CD4-positive, alpha-beta T cell treated with Interleukin-6 at 100 ng/mL for 8 hours (primary cell): ENCODE data around the gene RABGAP1L.
"Not testable (repeated sequence)": the region's sequence is repeated elsewhere in the genome, so short reads cannot be mapped to it uniquely, and the experiment has no call there.

Source experiments
- DNase-seq: peaks from one replicate; pipeline ENCODE4 v3.0.0-alpha.2; 2020; ENCODE audit warnings: mixed read lengths, low spot score

Gene RABGAP1L

DNA sequence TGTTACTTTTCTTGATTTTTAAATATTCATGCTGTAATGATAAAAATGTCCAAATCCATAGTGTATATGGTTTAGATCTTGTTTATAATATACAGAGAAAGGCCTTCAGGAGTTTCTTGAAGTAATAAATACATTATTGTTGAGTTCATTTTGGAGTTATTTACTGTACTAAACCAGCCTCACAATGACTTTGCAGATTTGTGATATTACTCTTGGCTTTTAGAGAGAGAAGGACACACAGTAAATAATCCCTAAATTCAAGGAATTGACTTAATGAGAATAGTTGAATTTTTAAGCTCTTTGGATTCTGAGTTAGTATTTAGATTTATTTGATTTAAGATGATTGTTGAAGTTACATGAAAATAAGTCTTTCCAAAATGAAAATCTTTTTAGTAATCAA is 38.9 kb downstream of the RABGAP1L start:
- DNase-seq = no peak

- DNase-seq = no peak
Measured at GRCh38 chr1:174200746-174201145, 41.4 kb downstream of the RABGAP1L start.

- DNase-seq = peak; percentile 25
Measured at GRCh38 chr1:174204697-174205308, 45.5 kb downstream of the RABGAP1L start.

GRCh38 chr1:174206148-174206836 is 47.0 kb downstream of the RABGAP1L start:
- DNase-seq = peak; percentile 11

GRCh38 chr1:174209347-174210187 is 50.2 kb downstream of the RABGAP1L start:
- no peak for DNase-seq

DNA sequence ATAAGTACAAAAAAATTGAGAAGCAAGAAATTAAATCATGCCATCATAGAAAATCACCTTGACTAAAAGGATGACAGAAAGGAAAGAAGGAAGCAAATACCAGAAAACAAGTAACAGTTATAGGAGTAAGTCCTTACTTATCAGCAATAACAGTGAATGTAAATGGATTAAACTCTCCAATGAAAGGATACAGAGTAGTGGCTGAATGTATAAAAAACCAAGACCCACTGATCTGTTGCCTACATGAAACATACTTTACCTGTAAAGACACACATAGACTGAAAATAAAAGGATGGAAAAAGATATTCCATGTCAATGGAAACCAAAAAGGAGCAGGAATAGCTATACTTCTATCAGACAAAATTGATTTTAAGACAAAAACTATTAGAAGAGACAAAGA is 52.2 kb downstream of the RABGAP1L start:
- no peak for DNase-seq

DNA sequence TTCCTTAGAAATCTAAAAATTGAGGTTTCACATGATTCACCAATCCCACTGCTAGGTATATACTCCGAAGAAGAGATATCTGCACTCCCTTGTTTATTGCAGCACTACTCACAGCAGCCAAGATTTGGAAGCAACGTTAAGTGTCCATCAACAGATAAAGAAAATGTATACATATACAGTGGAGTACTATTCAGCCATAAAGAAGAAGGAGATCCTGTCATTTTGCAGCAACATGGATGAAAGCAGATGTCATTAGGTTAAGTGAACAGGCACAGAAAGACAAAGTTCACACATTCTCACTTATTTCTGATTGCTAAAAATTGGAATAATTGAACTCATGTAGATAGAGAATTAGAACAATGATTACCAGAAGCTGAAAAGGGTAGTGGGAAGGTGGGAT is 56.4 kb downstream of the RABGAP1L start:
- no peak for DNase-seq

DNA sequence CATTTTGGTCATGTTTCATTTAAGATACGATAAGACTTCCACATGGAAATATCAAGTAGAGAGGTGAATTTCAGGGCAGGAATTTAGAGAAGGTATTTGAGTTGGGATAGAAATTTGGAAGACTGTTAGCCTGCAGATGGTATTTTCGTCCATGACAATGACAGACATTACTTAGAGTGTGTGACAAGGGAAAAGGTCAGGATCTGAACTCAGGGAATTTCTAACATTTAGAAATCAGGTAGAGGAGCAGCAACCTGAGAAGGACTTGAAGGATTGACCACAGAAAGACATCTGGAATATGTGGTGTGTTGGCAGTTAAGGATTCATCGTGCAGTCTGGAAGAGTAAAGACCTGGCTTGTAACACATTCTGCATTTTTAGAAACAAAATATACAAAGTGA is 57.9 kb downstream of the RABGAP1L start:
- no peak for DNase-seq

GRCh38 chr1:174217787-174218574 is 58.7 kb downstream of the RABGAP1L start:
- peak; percentile 20 for DNase-seq

DNA sequence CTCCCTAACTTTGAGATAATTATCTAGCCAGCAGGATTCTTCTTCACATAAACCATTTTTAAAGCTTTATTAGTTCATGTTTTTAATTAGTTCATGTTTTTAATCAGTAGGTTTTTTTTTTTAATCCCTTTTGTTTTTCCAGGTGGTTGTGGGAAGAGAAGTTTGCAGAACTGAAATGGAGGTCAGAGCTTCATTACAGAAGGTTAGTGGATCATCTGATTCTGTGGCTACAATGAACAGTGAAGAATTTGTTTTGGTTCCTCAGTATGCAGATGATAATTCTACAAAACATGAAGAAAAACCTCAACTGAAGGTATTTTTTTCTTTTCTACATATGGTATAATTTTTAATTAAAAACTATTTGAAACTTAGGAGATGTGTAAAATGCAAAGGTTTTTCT is 59.7 kb downstream of the RABGAP1L start:
- no peak for DNase-seq

DNA sequence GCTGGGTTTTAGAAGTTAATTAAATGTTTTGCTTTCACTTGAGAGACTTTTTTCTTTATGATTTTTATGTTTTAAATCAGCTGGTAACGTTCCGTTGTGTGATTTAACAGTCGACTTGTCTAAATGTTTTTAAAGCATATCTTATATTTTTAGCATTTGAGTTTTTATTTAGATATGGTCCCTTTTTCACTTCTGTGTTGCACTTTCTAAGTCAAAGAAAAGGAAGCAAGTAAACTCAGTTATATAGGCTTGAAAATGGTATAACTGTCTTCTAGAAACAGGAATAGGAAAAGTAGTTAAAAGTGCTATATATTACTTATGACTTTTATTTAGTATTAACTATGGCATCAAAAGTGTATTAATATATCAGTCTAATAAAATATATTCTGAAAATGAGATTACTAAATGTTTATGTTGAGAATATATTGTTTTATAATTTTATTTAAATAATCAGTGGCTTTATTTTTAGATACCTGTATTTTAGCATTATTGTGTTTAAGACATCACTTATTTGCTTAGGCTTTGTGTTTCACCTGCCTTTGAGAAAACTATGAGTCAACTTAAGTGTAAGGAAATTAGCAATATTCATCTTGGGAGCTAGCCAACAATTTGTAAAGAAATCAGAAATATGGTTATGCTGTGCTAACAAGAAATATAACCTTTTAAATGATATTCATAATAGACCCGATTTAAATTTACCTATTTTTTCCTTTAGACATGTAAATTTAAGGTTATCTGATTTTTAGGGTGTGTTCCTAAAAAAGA is 60.5 kb downstream of the RABGAP1L start:
- DNase-seq = no peak

- DNase-seq = no peak
Measured at GRCh38 chr1:174221681-174222080, 62.4 kb downstream of the RABGAP1L start.

DNA sequence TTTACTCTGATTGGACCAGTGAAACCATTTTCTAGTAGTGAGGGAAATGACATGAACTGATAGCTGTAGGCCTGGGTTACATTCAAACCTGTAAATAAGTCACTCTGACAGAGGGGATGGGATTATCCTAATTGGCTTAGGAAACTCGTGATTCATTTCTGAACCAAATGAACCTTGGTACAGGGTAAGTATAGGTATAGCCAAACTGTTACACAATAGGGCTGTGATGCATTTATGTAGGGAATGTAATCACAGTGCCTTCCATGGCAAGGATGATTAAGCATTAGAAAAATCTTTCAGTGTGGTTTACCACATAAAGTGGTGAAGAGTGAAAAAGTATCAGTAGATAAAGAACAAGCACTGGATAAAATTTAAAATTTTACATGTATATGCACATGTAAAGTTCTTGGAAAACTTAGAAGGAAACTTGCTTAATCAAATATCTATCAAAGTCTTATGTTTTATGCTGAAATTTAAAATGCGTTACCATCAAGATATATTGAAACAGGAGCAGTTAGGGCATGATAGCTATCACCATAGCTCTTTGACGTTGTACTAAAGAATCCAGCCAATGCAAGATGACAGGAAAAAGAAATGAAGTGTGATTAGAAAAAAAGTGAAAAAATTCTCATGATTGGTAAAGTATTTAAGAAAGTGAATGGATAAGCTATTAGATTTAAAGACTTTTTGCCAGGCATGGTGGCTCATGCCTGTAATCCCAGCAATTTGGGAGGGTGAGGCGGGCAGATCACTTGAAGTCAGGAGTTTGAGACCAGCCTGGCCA is 63.0 kb downstream of the RABGAP1L start:
- no peak for DNase-seq

- no peak for DNase-seq
Measured at GRCh38 chr1:174224641-174225040, 65.3 kb downstream of the RABGAP1L start.

DNA sequence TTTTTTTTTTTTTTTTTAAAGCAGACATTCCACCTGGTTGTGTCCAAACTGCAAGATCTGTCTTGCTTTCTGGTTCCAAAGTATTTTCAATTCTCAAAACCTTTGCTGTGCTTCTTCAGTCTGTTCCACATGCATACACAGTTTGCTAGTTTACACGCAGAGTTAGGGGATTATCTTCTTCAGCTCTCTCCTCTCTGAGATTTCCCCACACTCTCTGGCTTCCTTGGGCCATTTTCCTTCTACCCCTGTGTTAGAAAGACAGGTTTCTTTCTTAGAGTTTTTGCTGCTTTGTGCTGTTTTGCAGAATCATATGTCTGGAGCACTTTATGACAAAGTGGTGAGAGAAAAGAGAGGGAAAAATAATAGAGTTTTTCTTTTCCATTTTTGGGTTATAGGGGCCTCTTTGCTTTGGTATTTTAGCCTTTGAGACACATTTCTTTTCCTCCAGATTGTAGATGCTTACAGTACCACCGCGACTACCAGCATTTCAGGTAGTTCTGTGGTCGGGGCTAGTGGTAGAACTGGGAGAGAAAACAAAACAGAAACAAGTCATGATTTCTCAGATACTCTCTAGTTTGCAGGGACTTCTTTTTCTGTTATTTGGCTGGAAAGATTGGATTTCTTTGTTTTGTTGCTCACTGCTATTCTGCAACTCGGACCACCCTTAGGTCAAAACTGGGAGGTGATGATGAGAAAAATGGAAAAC is 66.3 kb downstream of the RABGAP1L start:
- DNase-seq = no peak

- DNase-seq = no peak
Measured at GRCh38 chr1:174230399-174230798, 71.1 kb downstream of the RABGAP1L start.

- DNase-seq = no peak
Measured at GRCh38 chr1:174232761-174233160, 73.4 kb downstream of the RABGAP1L start.

- DNase-seq = not testable (repeated sequence)
Measured at GRCh38 chr1:174238845-174239501, 79.7 kb downstream of the RABGAP1L start.

DNA sequence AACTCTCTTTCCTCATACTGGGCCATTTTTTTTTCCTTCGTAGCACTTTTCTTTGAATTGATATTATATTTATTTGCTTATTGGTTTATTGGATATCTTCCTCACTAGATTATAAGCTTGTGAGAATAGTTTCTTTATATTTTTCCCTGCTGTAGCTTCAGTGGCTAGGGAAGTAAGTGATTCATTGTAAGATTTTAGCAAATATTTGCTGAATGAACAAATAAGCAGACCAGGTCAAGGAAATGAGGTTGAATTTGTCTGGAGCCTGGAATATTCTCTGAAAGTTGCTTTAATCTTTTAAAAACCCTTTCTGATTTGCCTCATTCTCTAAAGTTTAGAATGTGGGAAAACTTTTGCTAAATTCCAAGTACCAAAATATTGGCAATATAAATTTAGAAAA is 80.2 kb downstream of the RABGAP1L start:
- no peak for DNase-seq
